Endodermal cell (in vitro differentiated cells): ENCODE results near the gene PCDH17. TPM values are rescaled to one million over a fixed set of nuclear protein-coding genes. Genes with fewer than 3 reads are reported as not detected.

Experiments used
- DNase-seq: peaks from one replicate; pipeline ENCODE4 v3.0.0-alpha.2; 2017
- H3K27ac ChIP-seq: 2 replicates; pipeline ENCODE4 v1.5.1; 2013; ENCODE audit warnings: mild to moderate bottlenecking, low read depth, low read length, moderate library complexity
- H3K27me3 ChIP-seq: 2 replicates; pipeline ENCODE4 v1.6.1; 2013; ENCODE audit warnings: mild to moderate bottlenecking, low read length, moderate library complexity; ENCODE audit not compliant: insufficient read depth, control insufficient read depth, poor library complexity, severe bottlenecking
- H3K36me3 ChIP-seq: 2 replicates; pipeline ENCODE4 v1.7.0; 2013; ENCODE audit warnings: mild to moderate bottlenecking, low read length, moderate library complexity; ENCODE audit not compliant: control insufficient read depth, insufficient read depth
- H3K4me1 ChIP-seq: one replicate; pipeline ENCODE4 v1.7.0; 2013; ENCODE audit warnings: low read length; ENCODE audit not compliant: control insufficient read depth, insufficient read depth
- H3K4me3 ChIP-seq: 2 replicates; pipeline ENCODE4 v1.5.1; 2013; ENCODE audit warnings: mild to moderate bottlenecking, low read length, moderate library complexity
- H3K9ac ChIP-seq: 2 replicates; pipeline ENCODE4 v1.6.1; 2013; ENCODE audit warnings: mild to moderate bottlenecking, low read length, moderate library complexity; ENCODE audit not compliant: poor library complexity, severe bottlenecking; ENCODE audit errors: extremely low read depth
- H3K9me3 ChIP-seq: 2 replicates; pipeline ENCODE4 v1.6.1; 2013; ENCODE audit warnings: mild to moderate bottlenecking, low read length, moderate library complexity; ENCODE audit not compliant: control insufficient read depth
- H3K27ac Mint-ChIP-seq: 2 replicates; pipeline ENCODE4 v1.8.0; 2020; ENCODE audit warnings: mixed read lengths
- H3K27me3 Mint-ChIP-seq: 2 replicates; pipeline ENCODE4 v1.8.0; 2021; ENCODE audit warnings: mild to moderate bottlenecking, mixed read lengths; ENCODE audit not compliant: insufficient read depth
- H3K36me3 Mint-ChIP-seq: 2 replicates; pipeline ENCODE4 v1.8.0; 2020; ENCODE audit warnings: low read depth, mixed read lengths
- H3K4me1 Mint-ChIP-seq: 2 replicates; pipeline ENCODE4 v1.8.0; 2020; ENCODE audit warnings: mixed read lengths
- H3K4me3 Mint-ChIP-seq: 2 replicates; pipeline ENCODE4 v1.8.0; 2020; ENCODE audit warnings: mild to moderate bottlenecking, moderate library complexity, mixed read lengths
- H3K9me3 Mint-ChIP-seq: 2 replicates; pipeline ENCODE4 v1.8.0; 2020; ENCODE audit warnings: mild to moderate bottlenecking, mixed read lengths
- WGBS, 2 experiments: methylation state at CpG; one replicate each; pipeline versions ENCODE4 v1.1.5 to v1.1.7; 2013; ENCODE audit warnings: missing lambda C conversion rate in 2 of 2, mixed read lengths in 1 of 2; ENCODE audit not compliant: insufficient coverage in 1 of 2, insufficient read length in 1 of 2; 5-methylcytosine and 5-hydroxymethylcytosine counted together
- total RNA-seq, 2 donors: library from RNA; stranded (reverse); fragmentation: NEBNext Ultra II Directional in 1 of 2; extraction: Animal tissue kit (Norgen Biotek cat#: 25700) in 1 of 2; gene quantifications; 2 replicates in 1 of 2; 3 replicates in 1 of 2; pipeline ENCODE4 v1.2.1, GENCODE V29; 2021
- TF ChIP-seq, protein P1 (sequence below): fragments of 200-600 bp; sonication (generic); conservative IDR thresholded peaks from 2 replicates; pipeline ENCODE4 v1.5.0; 2021; ENCODE audit warnings: antibody characterized with exemption, mild to moderate bottlenecking

PCDH17 gene
- total RNA-seq, 2 donors from 2014 or later, result 3.7 to 6.3 TPM

DNA sequence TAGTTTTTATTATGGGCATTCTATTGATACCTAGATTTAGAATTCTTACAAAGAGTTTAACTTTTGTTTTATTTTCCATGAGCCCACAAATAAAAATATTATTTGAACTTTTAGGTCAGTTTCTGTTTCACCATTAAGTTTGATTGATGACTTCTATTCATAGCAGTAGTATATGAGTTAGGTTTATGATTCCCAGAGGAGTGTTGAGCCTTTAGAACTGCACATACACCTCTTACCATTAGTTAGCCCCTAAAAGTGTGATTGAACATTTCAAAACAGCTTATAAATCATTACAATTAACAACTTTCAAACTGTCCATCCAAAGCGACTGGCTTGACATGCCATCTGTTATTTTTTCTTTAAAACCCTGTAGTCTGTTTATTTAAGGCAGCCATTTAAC lies 19.0 kb upstream of the PCDH17 start:
- H3K4me1 Mint-ChIP-seq, result no peaks in the 10 kb centered on the region
- no peak for DNase-seq
- H3K4me1 ChIP-seq, result no peaks in the 10 kb centered on the region
- no peaks in the 10 kb centered on the region for H3K9me3 ChIP-seq
- no peaks in the 10 kb centered on the region for H3K27me3 Mint-ChIP-seq
- no peaks in the 10 kb centered on the region for H3K27me3 ChIP-seq
- no peak overlapping the region for H3K27ac ChIP-seq
- H3K4me3 Mint-ChIP-seq, result no peak overlapping the region
- H3K27ac Mint-ChIP-seq, result no peak overlapping the region
- H3K36me3 ChIP-seq, result no peaks in the 10 kb centered on the region
- no peaks in the 10 kb centered on the region for H3K9me3 Mint-ChIP-seq
- no peaks in the 10 kb centered on the region for H3K36me3 Mint-ChIP-seq
- H3K4me3 ChIP-seq, result no peak overlapping the region
- TF ChIP-seq, protein P1, sequence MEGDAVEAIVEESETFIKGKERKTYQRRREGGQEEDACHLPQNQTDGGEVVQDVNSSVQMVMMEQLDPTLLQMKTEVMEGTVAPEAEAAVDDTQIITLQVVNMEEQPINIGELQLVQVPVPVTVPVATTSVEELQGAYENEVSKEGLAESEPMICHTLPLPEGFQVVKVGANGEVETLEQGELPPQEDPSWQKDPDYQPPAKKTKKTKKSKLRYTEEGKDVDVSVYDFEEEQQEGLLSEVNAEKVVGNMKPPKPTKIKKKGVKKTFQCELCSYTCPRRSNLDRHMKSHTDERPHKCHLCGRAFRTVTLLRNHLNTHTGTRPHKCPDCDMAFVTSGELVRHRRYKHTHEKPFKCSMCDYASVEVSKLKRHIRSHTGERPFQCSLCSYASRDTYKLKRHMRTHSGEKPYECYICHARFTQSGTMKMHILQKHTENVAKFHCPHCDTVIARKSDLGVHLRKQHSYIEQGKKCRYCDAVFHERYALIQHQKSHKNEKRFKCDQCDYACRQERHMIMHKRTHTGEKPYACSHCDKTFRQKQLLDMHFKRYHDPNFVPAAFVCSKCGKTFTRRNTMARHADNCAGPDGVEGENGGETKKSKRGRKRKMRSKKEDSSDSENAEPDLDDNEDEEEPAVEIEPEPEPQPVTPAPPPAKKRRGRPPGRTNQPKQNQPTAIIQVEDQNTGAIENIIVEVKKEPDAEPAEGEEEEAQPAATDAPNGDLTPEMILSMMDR, result no peak
- H3K9ac ChIP-seq, result no peak overlapping the region
- WGBS, 2 experiments, result 91% methylated on average over 1 of the region's 1 CpG; no CpG with 5 or more reads in 1 of the 2 experiments

DNA sequence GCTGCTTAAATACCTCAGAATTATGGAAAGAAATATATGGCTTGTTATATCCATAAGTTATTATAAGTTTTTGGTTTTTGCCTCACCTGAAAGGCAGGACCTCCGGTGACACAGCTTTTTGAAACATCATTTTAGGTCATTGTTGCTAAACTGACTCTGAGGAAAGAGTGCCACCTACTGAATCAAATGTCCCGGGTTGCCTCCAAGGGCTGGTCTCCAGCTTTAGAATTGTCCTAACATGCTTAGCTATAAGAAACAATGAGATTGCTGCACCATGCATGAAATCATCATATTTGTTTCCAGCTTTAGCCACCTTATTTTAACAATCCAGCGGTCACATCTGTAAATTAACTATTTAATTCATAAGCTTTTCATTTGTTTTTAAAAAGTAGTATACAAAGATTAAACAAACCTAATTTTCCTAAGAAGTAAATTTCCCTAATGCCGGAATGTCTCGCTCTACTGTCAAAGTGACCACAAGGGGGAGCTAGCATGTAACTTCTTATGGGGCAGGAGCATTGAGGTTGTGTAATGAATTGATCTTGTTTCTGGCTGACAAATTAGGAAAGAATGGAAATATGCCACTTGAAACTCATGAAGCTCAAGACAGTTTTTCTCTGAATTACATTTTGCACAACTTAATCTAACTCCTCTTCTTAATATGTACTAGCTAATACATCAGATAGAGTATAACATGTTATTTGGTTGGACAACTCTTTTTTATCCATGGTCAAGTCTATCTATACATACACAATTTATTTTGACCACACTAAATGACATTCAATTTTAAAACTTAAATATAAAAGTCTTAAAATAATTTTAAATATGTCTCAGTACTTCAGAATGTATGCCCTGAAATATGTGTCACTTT lies 6.7 kb upstream of the PCDH17 start:
- H3K36me3 Mint-ChIP-seq, result no peaks in the 10 kb centered on the region
- 9 to 21% methylated on average over 2 to 5 of the region's 5 CpGs for WGBS, 2 experiments
- Histone ChIP-seq H3K27me3 (peaks cover 27% of the 10 kb centered on the region), H3K4me3 (no peak overlapping the region), H3K9ac (no peak overlapping the region), H3K27ac (no peak overlapping the region), H3K4me1 (peaks cover 6% of the 10 kb centered on the region), H3K36me3 (no peaks in the 10 kb centered on the region), H3K9me3 (no peaks in the 10 kb centered on the region)
- peaks cover 11% of the 10 kb centered on the region for H3K4me1 Mint-ChIP-seq
- DNase-seq, result peak; percentile 83
- peaks cover 22% of the 10 kb centered on the region for H3K27me3 Mint-ChIP-seq
- H3K27ac Mint-ChIP-seq, result no peak overlapping the region
- H3K9me3 Mint-ChIP-seq, result no peaks in the 10 kb centered on the region
- TF ChIP-seq, protein P1, result peak; percentile 94
- H3K4me3 Mint-ChIP-seq, result no peak overlapping the region

DNA sequence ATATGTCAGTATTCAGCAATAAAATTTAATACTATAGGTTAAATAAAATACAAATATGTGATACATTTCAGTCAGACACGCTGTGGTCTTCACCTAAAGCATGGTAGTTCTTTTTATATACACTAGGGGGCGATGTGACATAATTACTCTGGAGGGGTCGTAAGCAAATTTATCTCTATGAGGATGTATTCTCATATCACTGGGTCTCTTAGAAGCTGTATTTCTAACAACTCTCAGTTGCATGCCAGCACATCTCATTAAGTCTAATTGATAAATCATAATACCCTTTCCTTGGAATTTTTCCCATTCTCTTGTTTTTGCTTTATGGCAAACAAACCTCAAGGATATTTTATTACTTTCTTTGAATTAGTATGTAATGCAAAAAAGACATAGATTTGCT lies 3.9 kb upstream of the PCDH17 start:
- H3K27me3 Mint-ChIP-seq, result peaks cover 51% of the 10 kb centered on the region
- peaks cover 29% of the 10 kb centered on the region for H3K4me1 Mint-ChIP-seq
- no peaks in the 10 kb centered on the region for H3K36me3 ChIP-seq
- no peak overlapping the region for H3K9ac ChIP-seq
- peaks cover 6% of the 10 kb centered on the region for H3K4me1 ChIP-seq
- no peak overlapping the region for H3K27ac ChIP-seq
- H3K27ac Mint-ChIP-seq, result no peak overlapping the region
- 4% methylated on average over 3 of the region's 3 CpGs; no CpG with 5 or more reads in 1 of the 2 experiments for WGBS, 2 experiments
- H3K9me3 ChIP-seq, result no peaks in the 10 kb centered on the region
- H3K9me3 Mint-ChIP-seq, result no peaks in the 10 kb centered on the region
- H3K4me3 ChIP-seq, result no peak overlapping the region
- no peaks in the 10 kb centered on the region for H3K36me3 Mint-ChIP-seq
- TF ChIP-seq, protein P1, result peak; percentile 90
- peaks cover 49% of the 10 kb centered on the region for H3K27me3 ChIP-seq
- H3K4me3 Mint-ChIP-seq, result no peak overlapping the region
- no peak for DNase-seq
